ENCODE measurements around the gene PXDN. TPM values are rescaled to one million over a fixed set of nuclear protein-coding genes. Genes with fewer than 3 reads are reported as not detected.
A peak's percentile ranks its signal among the peaks of the same experiment; 100 is the strongest.
"Not testable (repeated sequence)": the region's sequence is repeated elsewhere in the genome, so short reads cannot be mapped to it uniquely, and the experiment has no call there.

The PXDN gene
- total RNA-seq, result 31.1 TPM

DNA sequence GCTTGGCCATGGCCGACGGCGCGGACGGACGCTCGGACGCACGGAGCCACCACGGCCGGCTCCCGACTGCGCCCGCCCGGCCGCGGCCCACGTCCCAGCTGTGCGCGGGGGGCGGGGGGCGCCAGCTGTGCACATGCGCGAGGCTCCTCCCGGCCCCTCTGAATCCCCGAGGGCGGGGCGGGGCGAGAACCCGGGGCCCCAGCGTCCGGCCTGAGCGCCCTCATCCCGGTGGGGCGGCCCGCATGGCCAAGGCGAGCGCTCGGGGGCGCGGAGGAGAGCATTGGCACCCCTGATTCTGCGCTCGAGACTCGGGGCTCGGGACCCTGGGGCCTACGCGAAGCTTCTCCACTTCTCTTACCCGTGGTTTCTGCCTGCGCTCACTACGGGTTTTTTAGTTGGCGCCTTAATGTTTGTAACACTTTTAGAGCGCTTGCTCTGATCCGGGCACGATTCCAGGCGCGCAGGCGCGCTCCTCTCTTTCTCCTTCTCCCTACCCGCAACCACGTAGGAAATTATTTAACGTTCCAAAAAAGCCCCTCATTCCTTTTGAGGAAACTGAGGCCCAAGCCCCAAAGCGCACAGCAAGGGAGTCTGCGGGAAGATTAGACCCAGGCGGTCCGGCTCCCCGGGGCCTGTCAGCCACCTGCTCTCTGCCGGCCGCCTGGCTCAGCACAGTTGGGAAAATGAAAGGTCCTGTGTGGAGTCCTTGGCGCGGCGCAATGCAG is at the start of gene PXDN:
Gene PXDN (minus strand): TSS at position 70 of the 725 bp plus-strand sequence. CDS start 60 bp downstream, at position 10.
- DNase-seq (ENCODE audit: low spot score), result peak; percentile 29

DNA sequence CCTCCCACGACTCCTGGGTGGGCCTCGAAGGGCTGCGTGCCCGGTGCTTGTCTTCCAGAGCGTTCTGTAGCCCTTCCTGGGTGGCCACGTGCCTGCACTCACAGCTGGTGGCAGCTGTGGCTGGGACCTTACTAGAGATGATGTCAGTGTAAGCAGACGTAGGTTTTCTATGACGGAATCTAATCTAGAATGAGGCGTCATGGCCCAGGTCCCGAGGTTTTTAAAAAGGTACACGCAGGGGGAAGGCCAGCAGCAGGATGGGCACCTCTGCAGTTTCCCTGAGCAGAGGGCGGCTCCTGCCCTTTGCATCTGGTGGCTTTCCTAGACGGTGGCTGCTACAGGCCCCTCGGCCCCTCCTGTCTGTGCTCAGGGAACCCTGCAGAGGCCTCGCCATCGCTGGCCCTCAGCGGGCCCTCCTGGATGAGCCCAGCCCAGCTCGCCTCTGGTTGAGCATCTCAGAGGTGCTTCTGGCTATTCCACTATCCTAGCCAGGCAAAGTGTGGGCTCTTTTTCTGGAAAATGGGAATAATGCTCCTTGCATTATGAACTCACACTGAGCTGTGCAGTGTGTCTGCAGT is 49.6 kb upstream of the PXDN start:
- no peak for DNase-seq (ENCODE audit: low spot score)

- DNase-seq (ENCODE audit: low spot score), result no peak
These were observed 48.9 kb upstream of the PXDN start for GRCh38 chr2:1793001-1793867.

DNA sequence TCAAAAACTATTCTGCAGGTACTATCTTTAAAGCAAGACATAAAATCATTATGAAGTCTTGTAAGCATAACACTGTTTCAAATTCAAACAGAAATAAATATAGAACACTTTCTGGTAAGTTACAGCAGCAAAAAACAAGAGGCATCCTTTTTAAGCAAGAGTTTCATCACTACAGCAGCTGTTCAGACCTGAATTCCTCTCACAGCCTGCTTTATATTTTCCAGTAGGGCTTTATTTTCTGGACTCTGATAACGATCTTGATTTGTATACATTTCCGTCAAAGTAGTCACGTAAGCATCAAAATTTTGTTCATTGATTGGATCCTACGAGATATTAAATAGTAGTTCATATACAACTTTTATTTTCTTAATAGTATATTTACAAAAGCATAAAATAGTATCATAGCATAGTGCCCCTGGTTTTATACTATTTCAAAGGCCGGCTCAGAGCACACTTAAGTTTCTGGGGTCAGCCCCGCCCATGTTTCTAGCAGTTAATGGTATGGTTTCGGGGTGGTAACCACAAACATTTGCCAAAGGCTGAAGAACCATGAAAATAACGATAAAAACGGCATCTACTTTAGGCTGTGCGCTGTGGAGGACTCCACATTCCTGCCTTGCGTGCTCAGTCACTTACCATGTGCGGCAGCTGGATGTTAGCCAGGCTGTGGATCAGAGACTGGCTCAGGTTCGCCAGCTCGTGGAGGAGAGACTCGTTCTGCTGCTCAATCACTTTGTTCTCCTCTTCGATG is 47.5 kb upstream of the PXDN start:
- DNase-seq (ENCODE audit: low spot score), result peak; percentile 27

DNA sequence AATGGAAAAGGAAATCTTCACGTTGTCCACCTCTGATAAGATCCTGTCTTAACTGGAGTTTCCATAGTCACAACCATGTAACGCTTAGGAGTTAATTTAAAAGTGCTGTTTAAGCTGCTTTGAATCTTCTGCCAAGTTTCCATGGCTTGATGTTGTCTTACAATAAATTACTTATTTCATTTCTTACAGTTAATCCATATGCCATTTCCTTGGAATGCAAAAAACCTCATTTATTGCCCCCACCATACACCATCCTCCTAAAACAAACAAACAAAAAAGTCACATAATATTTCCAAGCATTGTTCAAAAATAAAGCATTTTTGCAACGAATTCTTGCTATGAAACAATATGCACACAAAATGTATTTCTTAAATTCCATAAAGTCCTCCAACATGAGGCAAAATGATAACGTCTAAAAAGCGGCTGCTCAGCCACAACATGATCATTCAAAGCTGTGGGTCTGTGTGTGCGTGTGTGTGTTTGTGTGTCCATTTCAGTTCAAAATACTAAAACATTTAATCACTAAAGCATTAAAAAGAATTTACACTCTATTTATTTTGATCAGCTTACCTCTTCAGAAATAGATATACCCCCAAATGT is 46.8 kb upstream of the PXDN start:
- no peak for DNase-seq (ENCODE audit: low spot score)

DNA sequence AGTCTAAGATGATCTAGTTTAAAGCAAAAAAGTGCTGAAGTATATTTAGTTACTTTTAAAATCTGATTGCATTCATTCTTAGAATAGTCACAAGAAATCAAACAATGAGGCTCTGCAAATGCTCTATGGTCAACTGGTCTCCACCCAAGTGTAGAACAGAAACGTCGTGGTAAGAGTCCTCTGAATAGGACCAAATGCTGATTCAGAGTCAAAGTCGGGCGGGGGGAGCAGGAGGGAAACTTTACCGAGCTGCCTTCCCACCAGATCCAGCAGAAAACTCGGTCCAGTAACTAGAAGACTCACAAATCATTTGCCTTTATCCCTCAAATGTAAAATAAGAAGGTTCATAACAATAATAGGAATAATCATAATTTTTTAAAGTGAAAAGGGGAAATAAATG is 46.2 kb upstream of the PXDN start:
- no peak for DNase-seq (ENCODE audit: low spot score)

GRCh38 chr2:1789610-1790009 is 45.3 kb upstream of the PXDN start:
- DNase-seq (ENCODE audit: low spot score), result no peak

DNA sequence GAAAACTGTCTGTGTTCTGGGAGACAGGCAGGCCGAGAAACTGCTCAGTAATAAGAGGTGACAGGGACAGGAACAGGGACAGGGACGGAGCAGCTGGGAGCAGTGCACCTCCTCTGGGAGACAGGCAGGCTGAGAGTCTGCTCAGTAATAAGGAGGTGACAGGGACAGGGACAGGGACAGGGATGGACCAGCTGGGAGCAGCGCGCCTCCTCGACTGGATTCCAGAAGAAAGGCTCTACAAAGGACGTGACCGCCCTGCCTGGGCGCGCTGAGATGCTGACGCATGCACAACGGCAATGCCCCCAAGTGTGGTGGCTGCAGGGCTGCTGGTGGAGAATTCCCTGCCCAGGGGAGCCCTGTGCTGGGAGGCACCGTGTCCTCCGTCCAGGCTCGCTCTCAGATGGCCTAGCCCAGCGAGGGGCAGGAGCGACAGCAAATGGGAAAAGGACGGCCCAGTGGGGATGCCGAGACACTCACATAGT is 44.2 kb upstream of the PXDN start:
- no peak for DNase-seq (ENCODE audit: low spot score)

GRCh38 chr2:1787755-1788477 is 43.6 kb upstream of the PXDN start:
- no peak for DNase-seq (ENCODE audit: low spot score)

DNA sequence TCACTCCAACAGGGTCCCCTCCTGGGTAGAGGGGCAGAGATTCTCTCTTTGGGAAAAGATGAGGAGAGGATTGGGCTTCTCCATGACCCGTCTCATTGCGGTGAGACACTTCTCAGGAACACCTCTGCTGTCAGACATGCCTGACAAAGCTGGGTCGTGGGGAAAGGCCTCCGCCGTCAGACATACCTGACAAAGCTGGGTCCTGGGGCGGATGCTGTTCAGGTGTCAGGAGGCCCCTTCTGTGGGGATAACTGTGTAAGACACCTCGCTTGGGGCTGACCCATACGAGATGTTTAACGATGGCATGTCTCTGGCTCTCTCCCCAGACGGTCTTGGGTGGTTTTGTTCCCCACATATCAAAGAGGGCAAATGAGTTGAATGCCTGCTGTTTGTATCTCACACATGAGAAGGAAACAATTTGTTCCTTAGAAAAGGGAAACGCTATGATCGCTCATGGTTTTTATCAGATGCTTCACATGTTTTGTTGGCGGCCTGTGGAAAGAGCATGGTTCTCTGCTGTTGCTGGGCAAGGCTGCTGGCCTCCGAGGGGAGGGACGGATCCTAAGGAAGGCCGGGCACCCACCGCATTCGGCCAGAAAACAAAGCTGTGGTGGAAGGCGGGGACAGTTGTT is 40.8 kb upstream of the PXDN start:
- DNase-seq (ENCODE audit: low spot score), result no peak

- no peak for DNase-seq (ENCODE audit: low spot score)
These were observed 39.8 kb upstream of the PXDN start for GRCh38 chr2:1784087-1784486.

DNA sequence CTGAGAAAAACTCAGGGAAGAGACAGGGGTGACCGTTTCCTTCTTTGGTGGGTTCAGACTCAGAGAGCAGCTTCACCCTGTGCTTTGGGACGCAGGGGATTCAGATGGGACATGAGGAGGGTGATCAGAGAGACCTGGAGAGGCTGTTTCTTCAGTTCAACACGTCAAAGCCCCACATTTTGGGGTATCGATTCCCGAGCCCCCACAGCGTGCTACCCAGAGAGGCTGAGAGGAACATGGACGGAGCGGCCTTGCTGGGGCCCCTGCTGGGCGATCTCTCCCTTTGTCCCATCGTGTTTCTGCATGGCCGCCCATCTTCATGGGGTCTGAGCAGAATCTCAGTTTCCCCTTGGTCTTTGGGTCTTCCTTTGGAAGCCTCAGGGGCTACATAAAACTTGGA is 38.2 kb upstream of the PXDN start:
- no peak for DNase-seq (ENCODE audit: low spot score)

GRCh38 chr2:1781291-1782080 is 37.2 kb upstream of the PXDN start:
- no peak for DNase-seq (ENCODE audit: low spot score)

GRCh38 chr2:1780693-1781092 is 36.4 kb upstream of the PXDN start:
- no peak for DNase-seq (ENCODE audit: low spot score)

GRCh38 chr2:1780054-1780453 is 35.7 kb upstream of the PXDN start:
- not testable (repeated sequence) for DNase-seq (ENCODE audit: low spot score)

GRCh38 chr2:1778566-1778965 is 34.3 kb upstream of the PXDN start:
- no peak for DNase-seq (ENCODE audit: low spot score)

DNA sequence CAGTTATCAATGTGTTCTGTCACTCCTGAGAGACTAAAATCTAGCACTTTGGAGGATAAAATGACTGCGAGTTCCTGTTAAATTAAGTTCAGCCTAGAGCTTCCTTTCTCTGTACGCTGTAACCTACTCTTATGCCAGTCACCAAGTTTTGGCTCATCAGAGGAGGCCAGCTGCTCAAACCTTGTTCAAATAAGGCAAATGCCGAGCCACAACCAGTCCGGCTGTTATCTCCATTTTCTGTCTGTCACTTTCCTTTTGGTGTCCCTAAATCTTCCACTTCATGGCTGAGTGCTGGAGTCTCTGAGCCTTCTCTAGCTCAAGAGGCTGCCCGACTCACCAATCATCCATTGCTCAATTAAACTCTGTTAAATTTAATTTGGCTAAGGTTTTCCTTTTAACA is 33.5 kb upstream of the PXDN start:
- DNase-seq (ENCODE audit: low spot score), result no peak

GRCh38 chr2:1777156-1777555 is 32.8 kb upstream of the PXDN start:
- DNase-seq (ENCODE audit: low spot score), result no peak

GRCh38 chr2:1775511-1776035 is 31.3 kb upstream of the PXDN start:
- no peak for DNase-seq (ENCODE audit: low spot score)

Data from mucosa of gallbladder (tissue), 1 donor.